B cell (primary cell): ENCODE measurements around the gene SDK2. TPM values are rescaled to one million over a fixed set of nuclear protein-coding genes. Genes with fewer than 3 reads are reported as not detected.
A peak's percentile ranks its signal among the peaks of the same experiment; 100 is the strongest.

Experiments used
- ATAC-seq: fragments of 200-7000 bp; cut with Tn5 transposase; one replicate; pipeline ENCODE4 v1.10.0; 2021; ENCODE audit warnings: low read depth, mild to moderate bottlenecking, moderate number of reproducible peaks, moderate library complexity
- CTCF ChIA-PET: fragments of 350-600 bp; sonication (Branson Sonifier 250); formaldehyde crosslinking; loops from one replicate; lab custom pipeline; 2021; ENCODE audit warnings: antibody characterized with exemption, inconsistent platforms; lab: Charles Lee
- POLR2A ChIA-PET: fragments of 350-600 bp; sonication (Branson Sonifier 250); formaldehyde crosslinking; loops from one replicate; lab custom pipeline; 2021; ENCODE audit warnings: antibody characterized with exemption; lab: Charles Lee
- DNase-seq: peaks from one replicate; pipeline ENCODE4 v3.0.0; 2013
- H2AFZ ChIP-seq: 2 replicates; pipeline ENCODE4 v1.6.1; 2012; ENCODE audit warnings: mild to moderate bottlenecking, low read depth, low read length; ENCODE audit not compliant: insufficient read depth, poor library complexity, severe bottlenecking
- H3K27ac ChIP-seq, 2 donors: 1 replicate in 1 of 2; 2 replicates in 1 of 2; pipeline ENCODE4 v1.5.1; 2012 to 2013; ENCODE audit warnings: low read length in 2 of 2, mild to moderate bottlenecking in 2 of 2, moderate library complexity in 1 of 2
- H3K27me3 ChIP-seq, 4 experiments: fragments of 200-600 bp in 1 of 4; sonication (generic) in 1 of 4; replicated peaks in 1 of 4; 1 replicate in 2 of 4; 2 replicates in 2 of 4; pipeline versions ENCODE4 v1.6.1 to v1.7.0; 2013 to 2016; ENCODE audit warnings: low read length in 3 of 4, mild to moderate bottlenecking in 2 of 4, mixed read lengths in 1 of 4, moderate library complexity in 1 of 4; ENCODE audit not compliant: insufficient read depth in 4 of 4, control insufficient read depth in 3 of 4; ENCODE audit errors: control extremely low read depth in 1 of 4
- H3K36me3 ChIP-seq, 2 experiments: replicated peaks in 1 of 2; 1 replicate in 1 of 2; 2 replicates in 1 of 2; pipeline versions ENCODE4 v1.6.1 to v1.7.1; 2013; ENCODE audit warnings: low read length in 1 of 2; ENCODE audit not compliant: insufficient read depth in 2 of 2, control insufficient read depth in 1 of 2; ENCODE audit errors: control extremely low read depth in 1 of 2, extremely low read depth in 1 of 2
- H3K4me1 ChIP-seq, 2 donors: fragments of 200-600 bp in 1 of 2; sonication (generic) in 1 of 2; 1 replicate in 1 of 2; 2 replicates in 1 of 2; pipeline versions ENCODE4 v1.5.1 to v1.6.1; 2013 to 2017; ENCODE audit warnings: low read length in 2 of 2; ENCODE audit not compliant: control insufficient read depth in 2 of 2, insufficient read depth in 2 of 2
- H3K4me2 ChIP-seq: replicated peaks from 2 replicates; pipeline ENCODE3; 2012; ENCODE audit warnings: mild to moderate bottlenecking, low read depth, low read length; ENCODE audit not compliant: poor library complexity, severe bottlenecking
- H3K4me3 ChIP-seq, 5 experiments: fragments of 200-600 bp in 1 of 5; sonication (generic) in 1 of 5; 1 replicate in 3 of 5; 2 replicates in 2 of 5; pipeline versions ENCODE4 v1.5.1 to v1.7.0; 2011 to 2016; ENCODE audit warnings: low read length in 4 of 5, mild to moderate bottlenecking in 4 of 5, low read depth in 2 of 5, control low read depth in 1 of 5, moderate library complexity in 1 of 5; ENCODE audit not compliant: insufficient read depth in 1 of 5; ENCODE audit errors: control extremely low read depth in 1 of 5, extremely low read depth in 1 of 5
- H3K79me2 ChIP-seq: fragments of 200-600 bp; sonication (generic); one replicate; pipeline ENCODE4 v1.6.0; 2016; ENCODE audit warnings: low read length; ENCODE audit not compliant: control insufficient read depth, insufficient read depth
- H3K9ac ChIP-seq: fragments of 200-600 bp; sonication (generic); 2 replicates; pipeline ENCODE4 v1.6.1; 2017; ENCODE audit warnings: mild to moderate bottlenecking, low read length, moderate library complexity
- H3K9me3 ChIP-seq, 3 donors: one replicate each; pipeline versions ENCODE4 v1.6.1 to v1.7.1; 2013; ENCODE audit warnings: low read length in 2 of 3; ENCODE audit not compliant: control insufficient read depth in 2 of 3, insufficient read depth in 1 of 3; ENCODE audit errors: control extremely low read depth in 1 of 3
- H4K20me1 ChIP-seq: 2 replicates; pipeline ENCODE4 v1.6.0; 2012; ENCODE audit warnings: mild to moderate bottlenecking, low read length; ENCODE audit not compliant: insufficient read depth, control insufficient read depth, poor library complexity, severe bottlenecking
- H3K27ac Mint-ChIP-seq: one replicate; pipeline ENCODE4 v1.8.0; 2021; ENCODE audit warnings: mixed read lengths
- H3K27me3 Mint-ChIP-seq: one replicate; pipeline ENCODE4 v1.8.0; 2021; ENCODE audit warnings: mixed read lengths
- H3K4me1 Mint-ChIP-seq: one replicate; pipeline ENCODE4 v1.8.0; 2021; ENCODE audit warnings: mixed read lengths
- H3K4me3 Mint-ChIP-seq: one replicate; pipeline ENCODE4 v1.8.0; 2021; ENCODE audit warnings: mixed read lengths
- H3K9me3 Mint-ChIP-seq: one replicate; pipeline ENCODE4 v1.8.0; 2022; ENCODE audit warnings: mixed read lengths; ENCODE audit not compliant: insufficient read depth
- CTCF ChIP-seq: fragments of 200-600 bp; IDR thresholded peaks from one replicate; pipeline ENCODE4 v1.8.0; 2022; ENCODE audit warnings: antibody characterized with exemption, mild to moderate bottlenecking
- EZH2 ChIP-seq: IDR thresholded peaks from 2 replicates; pipeline ENCODE4 v1.6.1; 2012; ENCODE audit warnings: borderline replicate concordance, low read depth, mild to moderate bottlenecking, moderate library complexity, low read length; ENCODE audit not compliant: insufficient read depth, poor library complexity, severe bottlenecking
- WGBS: methylation state at CpG from one replicate; pipeline ENCODE4 v1.1.5; 2013; ENCODE audit warnings: missing lambda C conversion rate; ENCODE audit not compliant: insufficient coverage; 5-methylcytosine and 5-hydroxymethylcytosine counted together
- intact Hi-C: fragments of 100-400 bp; cut with micrococcal nuclease; formaldehyde crosslinking; loops from one replicate; pipeline ENCODE4 v1.10.0; 2022
- polyA plus RNA-seq: library from polyadenylated mRNA; depleted of rRNA; stranded (reverse); fragments of >200 nt; gene quantifications from 2 replicates; pipeline ENCODE4 v1.2.3, GENCODE V29; 2012
- total RNA-seq, 2 donors: library from RNA; stranded (reverse); fragments of 120-200 nt in 1 of 2; gene quantifications; 1 replicate in 1 of 2; 2 replicates in 1 of 2; pipeline versions ENCODE4 v1.2.3 to v1.2.4, GENCODE V29; 2013 to 2022

The SDK2 gene
- total and polyA plus RNA-seq, 2 donors (not counting 1 experiment from before 2014, with no cell fraction given): 3.2 to 13.0 TPM

- H3K27me3 ChIP-seq: no peaks in the 10 kb centered on the region
- no peak for TF ChIP-seq EZH2
- no peak for TF ChIP-seq CTCF
- H4K20me1 ChIP-seq: no peaks in the 10 kb centered on the region
- H3K4me3 ChIP-seq: peak overlapping the region in 2 of 5 experiments; percentile 37 to 49
- ChIA-PET POLR2A (no interaction called here), CTCF (interaction anchor here (1.0 kb wide), 1 partner anchor 158 kb away, joined by 4 read pairs; no protein-coding TSS in a partner anchor)
- Mint-ChIP-seq H3K9me3 (no peaks in the 10 kb centered on the region), H3K27me3 (no peaks in the 10 kb centered on the region), H3K4me1 (peaks cover 47% of the 10 kb centered on the region), H3K4me3 (peak overlapping the region; percentile 83), H3K27ac (no peak overlapping the region)
- peak overlapping the region; percentile 52 for H3K9ac ChIP-seq
- H3K4me1 ChIP-seq: peaks cover 7 to 26% of the 10 kb centered on the region in 2 donors
- H3K27ac ChIP-seq: peak overlapping the region in 1 of 2 donors; percentile 34
- H3K4me2 ChIP-seq: peak overlapping the region; percentile 62
- no peaks in the 10 kb centered on the region for H3K36me3 ChIP-seq
- H2AFZ ChIP-seq: peak overlapping the region; percentile 60
- no peak for DNase-seq
- 88% methylated on average over 27 of the region's 30 CpGs for WGBS
- H3K9me3 ChIP-seq: peaks cover 0 to 6% (median 0%) of the 10 kb centered on the region in 3 donors
- no peak for ATAC-seq
- intact Hi-C loops: no loop called here
- H3K79me2 ChIP-seq: peaks cover 29% of the 10 kb centered on the region
Observed at GRCh38 chr17:73552300-73553048, 91.8 kb downstream of the SDK2 start.

GRCh38 chr17:73551759-73552158 lies 92.5 kb downstream of the SDK2 start:
- Histone ChIP-seq H3K4me1 (peaks cover 15 to 33% of the 10 kb centered on the region in 2 donors), H3K79me2 (peaks cover 31% of the 10 kb centered on the region), H3K4me3 (peak overlapping the region in 4 of 5 experiments; percentile 16 to 49 (median 38)), H3K9ac (peak overlapping the region; percentile 52), H3K27ac (peak overlapping the region in 1 of 2 donors; percentile 34), H3K36me3 (no peaks in the 10 kb centered on the region), H3K4me2 (peak overlapping the region; percentile 62), H4K20me1 (no peaks in the 10 kb centered on the region), H2AFZ (peak overlapping the region; percentile 60), H3K9me3 (peaks cover 0 to 6% (median 0%) of the 10 kb centered on the region in 3 donors), H3K27me3 (no peaks in the 10 kb centered on the region)
- peak overlapping the region; percentile 83 for H3K4me3 Mint-ChIP-seq
- H3K4me1 Mint-ChIP-seq: peaks cover 53% of the 10 kb centered on the region
- WGBS: 0% methylated on average over 3 of the region's 5 CpGs
- POLR2A ChIA-PET: no interaction called here
- DNase-seq (peak; percentile 37), ATAC-seq (no peak)
- no peak overlapping the region for H3K27ac Mint-ChIP-seq
- H3K9me3 Mint-ChIP-seq: no peaks in the 10 kb centered on the region
- intact Hi-C loops: no loop called here
- no peaks in the 10 kb centered on the region for H3K27me3 Mint-ChIP-seq
- CTCF ChIA-PET: interaction anchor here (1.0 to 1.6 kb wide), 2 partner anchors 16 to 159 kb away, joined by 4 to 5 read pairs; no protein-coding TSS in a partner anchor
- TF ChIP-seq EZH2 (no peak), CTCF (no peak)
